ENCODE measurements around the gene CAMKK1. TPM values are rescaled to one million over a fixed set of nuclear protein-coding genes. Genes with fewer than 3 reads are reported as not detected.
"Not testable (repeated sequence)": the region's sequence is repeated elsewhere in the genome, so short reads cannot be mapped to it uniquely, and the experiment has no call there.

CAMKK1 gene
- total RNA-seq, 3 donors from 2014 or later, result 4.2 to 7.5 (median 7.4) TPM

DNA sequence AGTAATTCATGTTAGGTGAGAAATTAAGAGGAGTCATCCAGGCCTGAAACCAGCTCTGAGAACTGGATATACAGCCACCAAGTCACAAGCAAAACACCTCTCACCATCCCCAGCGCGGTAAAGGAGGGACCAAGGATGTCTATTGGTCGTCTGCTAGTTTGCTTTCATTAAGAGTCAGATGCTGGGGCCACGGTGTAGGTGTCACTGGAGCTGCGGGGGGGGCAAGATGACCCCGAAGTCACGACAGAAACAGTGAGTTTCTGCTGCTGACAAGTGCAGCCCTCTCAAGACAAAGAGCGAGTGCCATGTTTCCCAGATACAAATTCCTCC lies 47.6 kb downstream of the CAMKK1 start:
- no peaks in the 10 kb centered on the region for H3K9me3 Mint-ChIP-seq
- no peaks in the 10 kb centered on the region for H3K27me3 Mint-ChIP-seq (ENCODE audit: low read depth)
- DNase-seq (peak; percentile 18), ATAC-seq (peak; percentile 47 to 49)
- peaks cover 22% of the 10 kb centered on the region for H3K4me1 Mint-ChIP-seq (ENCODE audit: low read depth)
- H3K4me3 Mint-ChIP-seq, result peak overlapping the region; percentile 95
- peaks cover 7% of the 10 kb centered on the region for H3K36me3 Mint-ChIP-seq (ENCODE audit: insufficient read depth)

DNA sequence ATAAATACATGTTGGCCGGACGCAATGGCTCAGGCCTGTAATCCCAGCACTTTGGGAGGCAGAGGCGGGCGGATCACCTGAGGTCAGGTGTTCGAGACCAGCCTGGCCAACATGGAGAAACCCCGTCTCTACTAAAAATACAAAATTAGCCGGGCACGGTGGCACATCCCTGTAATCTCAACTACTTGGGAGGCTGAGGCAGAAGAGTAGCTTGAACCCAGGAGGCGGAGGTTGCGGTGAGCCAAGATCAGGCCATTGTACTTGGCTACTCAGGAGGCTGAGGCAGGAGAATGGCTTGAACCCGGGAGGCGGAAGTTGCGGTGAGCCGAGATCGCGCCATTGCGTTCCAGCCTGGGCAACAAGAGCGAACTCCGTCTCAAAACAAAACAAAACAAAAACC lies 48.3 kb downstream of the CAMKK1 start:
- Mint-ChIP-seq H3K4me1 (ENCODE audit: low read depth) (peaks cover 27% of the 10 kb centered on the region), H3K4me3 (peak overlapping the region; percentile 95), H3K36me3 (ENCODE audit: insufficient read depth) (peaks cover 11% of the 10 kb centered on the region)
- H3K9me3 Mint-ChIP-seq; H3K27me3 Mint-ChIP-seq (ENCODE audit: low read depth); ATAC-seq; DNase-seq: not testable (repeated sequence)

DNA sequence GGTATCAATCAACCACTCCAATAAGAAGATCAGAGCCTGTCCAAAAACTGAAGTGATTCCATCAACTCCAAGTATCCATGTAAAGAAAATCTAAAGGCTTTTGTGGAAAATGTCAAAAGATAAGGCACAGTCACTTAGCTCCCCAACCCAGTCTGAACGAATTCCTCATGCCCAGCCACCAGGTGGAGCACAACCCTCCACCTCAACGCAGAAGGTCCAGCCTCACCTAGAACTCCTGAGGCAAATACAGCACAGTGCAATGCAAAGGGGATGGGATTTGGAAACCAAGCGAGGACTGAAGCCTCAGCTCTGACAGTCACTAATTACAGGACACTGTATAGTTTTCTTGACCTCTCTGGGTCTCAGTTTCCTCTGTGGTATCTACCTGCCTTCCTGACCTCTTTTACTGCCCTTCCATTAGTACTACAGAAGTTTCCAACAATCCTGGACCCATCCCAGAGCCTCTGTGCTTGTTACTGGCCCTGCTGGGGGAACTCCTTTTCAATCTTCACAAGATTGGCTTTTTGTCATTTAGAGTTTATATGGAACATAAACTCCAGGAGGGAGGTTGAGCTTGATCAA lies 48.8 kb downstream of the CAMKK1 start:
- DNase-seq, result peak; percentile 37
- Mint-ChIP-seq H3K27me3 (ENCODE audit: low read depth) (no peaks in the 10 kb centered on the region), H3K9me3 (no peaks in the 10 kb centered on the region), H3K4me1 (ENCODE audit: low read depth) (peaks cover 28% of the 10 kb centered on the region), H3K4me3 (peak overlapping the region; percentile 95), H3K36me3 (ENCODE audit: insufficient read depth) (peaks cover 11% of the 10 kb centered on the region)
- no peak for ATAC-seq

DNA sequence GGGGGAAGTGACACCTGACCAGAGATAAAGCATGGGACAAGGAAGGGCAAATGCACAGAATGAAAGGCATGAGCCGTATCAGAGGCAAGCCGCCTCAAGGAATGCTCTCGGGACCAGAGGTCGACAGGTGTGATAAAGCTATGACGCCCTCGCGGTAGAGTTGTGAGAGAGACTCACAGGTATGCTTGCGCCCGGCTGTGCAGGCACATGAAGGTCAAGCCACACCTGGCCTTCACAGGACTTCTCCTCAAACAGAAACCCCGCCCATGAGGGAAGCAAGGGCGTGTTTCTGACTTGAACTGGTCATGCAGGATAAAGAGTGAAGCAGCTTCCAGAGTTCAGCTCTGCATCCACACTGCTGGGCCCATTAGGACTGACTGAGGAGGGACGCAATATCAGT lies 54.6 kb downstream of the CAMKK1 start:
- Mint-ChIP-seq H3K4me3 (no peak overlapping the region), H3K27me3 (ENCODE audit: low read depth) (no peaks in the 10 kb centered on the region), H3K9me3 (no peaks in the 10 kb centered on the region), H3K36me3 (ENCODE audit: insufficient read depth) (peaks cover 32% of the 10 kb centered on the region), H3K4me1 (ENCODE audit: low read depth) (peaks cover 15% of the 10 kb centered on the region)
- ATAC-seq (no peak), DNase-seq (no peak)

DNA sequence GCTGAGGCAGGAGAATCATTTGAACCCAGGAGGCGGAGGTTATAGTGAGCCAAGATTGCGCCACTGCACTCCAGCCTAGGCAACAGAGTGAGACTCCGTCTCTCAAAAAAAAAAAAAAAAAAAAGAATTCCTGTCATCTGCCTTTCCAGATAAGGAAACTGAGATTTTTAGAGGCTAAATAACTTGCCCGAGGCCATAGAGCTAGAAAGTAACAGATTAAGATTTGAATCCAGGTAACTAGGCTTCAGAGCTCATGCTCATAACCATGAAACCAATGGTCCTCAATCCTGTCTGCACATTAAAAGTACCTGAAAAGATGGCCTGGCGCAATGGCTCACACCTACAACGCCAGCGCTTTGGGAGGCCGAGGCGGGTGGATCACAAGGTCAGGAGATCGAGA lies 56.3 kb downstream of the CAMKK1 start:
- ATAC-seq, result no peak
- no peak for DNase-seq
- no peaks in the 10 kb centered on the region for H3K27me3 Mint-ChIP-seq (ENCODE audit: low read depth)
- H3K9me3 Mint-ChIP-seq, result no peaks in the 10 kb centered on the region
- no peak overlapping the region for H3K4me3 Mint-ChIP-seq
- peaks cover 35% of the 10 kb centered on the region for H3K36me3 Mint-ChIP-seq (ENCODE audit: insufficient read depth)
- peaks cover 15% of the 10 kb centered on the region for H3K4me1 Mint-ChIP-seq (ENCODE audit: low read depth)

DNA sequence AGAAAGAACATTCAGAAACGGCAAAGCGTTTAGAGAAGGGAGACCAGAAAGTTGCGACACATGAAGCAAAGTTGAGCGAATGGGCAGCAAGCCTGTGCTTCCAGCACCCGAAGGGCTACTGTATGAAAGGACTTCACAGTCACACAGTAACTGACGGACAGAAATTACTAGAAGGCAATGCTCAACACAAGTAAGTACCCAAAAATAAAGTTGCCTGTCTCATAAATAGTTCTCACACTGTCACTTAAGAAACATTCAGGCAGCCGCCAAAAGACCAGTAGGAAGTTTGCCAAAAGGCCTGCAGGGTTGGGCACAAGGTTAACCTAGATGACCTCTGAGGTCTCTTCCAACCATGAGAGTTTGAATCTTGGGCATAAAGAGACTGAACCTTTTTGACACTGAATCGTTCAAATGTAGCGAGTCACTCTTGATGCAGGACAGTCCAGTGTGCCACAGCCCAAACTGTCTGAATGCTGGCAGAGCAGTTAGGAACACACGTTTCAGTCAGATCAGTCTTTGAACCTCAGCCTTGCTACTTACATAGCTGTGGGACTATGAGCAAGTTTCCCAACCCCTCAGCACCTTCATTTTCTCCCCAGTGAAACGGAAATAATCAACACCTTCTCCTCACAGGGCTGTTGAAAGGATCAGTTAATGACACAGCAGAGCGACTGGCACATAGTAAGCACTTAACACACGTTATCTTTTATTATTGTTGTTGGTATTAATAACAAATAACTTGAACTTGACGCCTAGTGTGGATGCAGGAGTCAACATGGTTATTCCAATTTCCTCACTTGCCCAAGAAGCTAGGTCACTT lies 57.2 kb downstream of the CAMKK1 start:
- no peak for ATAC-seq
- H3K4me3 Mint-ChIP-seq, result no peak overlapping the region
- H3K36me3 Mint-ChIP-seq (ENCODE audit: insufficient read depth), result peaks cover 36% of the 10 kb centered on the region
- no peak for DNase-seq
- peaks cover 15% of the 10 kb centered on the region for H3K4me1 Mint-ChIP-seq (ENCODE audit: low read depth)
- H3K9me3 Mint-ChIP-seq, result no peaks in the 10 kb centered on the region
- no peaks in the 10 kb centered on the region for H3K27me3 Mint-ChIP-seq (ENCODE audit: low read depth)

DNA sequence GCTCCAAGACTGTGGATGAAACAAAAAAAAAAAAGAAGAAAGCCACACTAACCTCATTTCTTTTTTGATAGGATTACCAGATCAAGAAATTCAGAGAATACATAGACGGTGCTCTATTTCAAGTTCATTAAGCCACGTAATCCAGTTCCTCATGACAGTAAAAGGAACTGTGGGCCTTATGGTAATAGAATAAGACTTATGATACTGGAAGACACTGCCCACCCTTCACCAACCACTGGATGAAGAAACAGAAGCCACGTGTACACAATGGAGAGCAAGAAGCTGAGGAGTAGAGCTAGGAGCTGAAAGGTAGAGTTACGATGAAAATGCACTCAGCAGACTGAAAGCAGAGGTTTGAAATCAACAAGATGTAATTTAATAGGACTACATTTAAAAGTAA lies 58.0 kb downstream of the CAMKK1 start:
- DNase-seq, result no peak
- Mint-ChIP-seq H3K9me3 (no peaks in the 10 kb centered on the region), H3K4me3 (no peak overlapping the region), H3K36me3 (ENCODE audit: insufficient read depth) (peaks cover 34% of the 10 kb centered on the region), H3K4me1 (ENCODE audit: low read depth) (peaks cover 12% of the 10 kb centered on the region), H3K27me3 (ENCODE audit: low read depth) (no peaks in the 10 kb centered on the region)
- no peak for ATAC-seq

DNA sequence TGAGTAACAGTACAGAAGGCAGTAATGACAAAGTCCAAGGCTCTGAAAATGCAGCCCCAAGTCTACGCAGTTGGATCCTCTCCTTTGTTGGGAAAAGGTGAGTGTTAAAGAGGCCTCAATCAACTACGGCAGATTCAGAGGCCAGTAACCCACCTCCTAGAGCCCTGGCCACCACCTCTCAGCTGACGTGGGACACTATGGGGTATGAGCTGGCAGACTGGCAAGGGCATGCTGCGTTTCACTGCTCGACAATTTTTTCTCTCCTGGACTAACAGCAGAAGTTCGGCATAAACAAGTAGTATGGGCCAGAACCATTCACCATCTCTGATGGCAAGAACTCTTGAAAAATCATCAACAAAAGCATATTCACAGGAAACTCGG lies 64.0 kb downstream of the CAMKK1 start:
- no peaks in the 10 kb centered on the region for H3K27me3 Mint-ChIP-seq (ENCODE audit: low read depth)
- H3K9me3 Mint-ChIP-seq, result no peaks in the 10 kb centered on the region
- H3K36me3 Mint-ChIP-seq (ENCODE audit: insufficient read depth), result peaks cover 43% of the 10 kb centered on the region
- DNase-seq (no peak), ATAC-seq (no peak)
- H3K4me1 Mint-ChIP-seq (ENCODE audit: low read depth), result peaks cover 3% of the 10 kb centered on the region
- no peak overlapping the region for H3K4me3 Mint-ChIP-seq

DNA sequence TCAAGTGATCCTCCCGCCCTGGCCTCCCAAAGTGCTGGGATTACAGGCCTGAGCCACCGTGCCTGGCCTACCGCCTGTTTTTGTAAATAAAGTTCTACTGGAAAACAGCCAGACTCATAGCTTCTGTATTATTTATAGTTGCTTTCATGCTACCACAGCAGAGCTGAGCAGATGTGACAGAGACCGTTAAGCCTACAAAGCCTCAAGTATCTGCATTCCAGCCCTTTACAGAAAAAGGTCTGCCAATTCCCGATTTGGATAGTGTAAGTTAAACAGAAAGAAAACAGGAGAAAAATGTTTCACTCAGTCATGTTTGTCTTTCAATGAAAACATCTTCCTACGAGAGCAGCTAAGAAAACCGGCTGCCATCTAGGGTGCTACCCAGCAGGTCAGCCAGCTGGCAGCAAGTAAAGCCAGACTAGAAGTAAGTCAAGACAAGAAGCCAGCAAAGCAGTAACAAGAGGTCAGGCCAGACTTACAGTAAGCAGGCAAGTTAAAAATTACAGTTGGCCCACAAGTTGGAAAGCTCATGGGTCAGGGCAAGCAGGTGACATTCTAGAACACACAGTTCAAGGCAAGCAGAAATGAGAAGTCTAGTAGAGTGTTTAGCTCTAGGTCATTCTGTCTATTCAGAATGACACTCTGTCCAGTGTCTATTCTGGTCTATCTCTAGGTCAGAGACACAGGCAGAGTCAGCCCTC lies 64.6 kb downstream of the CAMKK1 start:
- H3K4me3 Mint-ChIP-seq, result no peak overlapping the region
- H3K9me3 Mint-ChIP-seq, result no peaks in the 10 kb centered on the region
- ATAC-seq, result no peak
- peaks cover 41% of the 10 kb centered on the region for H3K36me3 Mint-ChIP-seq (ENCODE audit: insufficient read depth)
- H3K4me1 Mint-ChIP-seq (ENCODE audit: low read depth), result peaks cover 2% of the 10 kb centered on the region
- no peaks in the 10 kb centered on the region for H3K27me3 Mint-ChIP-seq (ENCODE audit: low read depth)
- no peak for DNase-seq

DNA sequence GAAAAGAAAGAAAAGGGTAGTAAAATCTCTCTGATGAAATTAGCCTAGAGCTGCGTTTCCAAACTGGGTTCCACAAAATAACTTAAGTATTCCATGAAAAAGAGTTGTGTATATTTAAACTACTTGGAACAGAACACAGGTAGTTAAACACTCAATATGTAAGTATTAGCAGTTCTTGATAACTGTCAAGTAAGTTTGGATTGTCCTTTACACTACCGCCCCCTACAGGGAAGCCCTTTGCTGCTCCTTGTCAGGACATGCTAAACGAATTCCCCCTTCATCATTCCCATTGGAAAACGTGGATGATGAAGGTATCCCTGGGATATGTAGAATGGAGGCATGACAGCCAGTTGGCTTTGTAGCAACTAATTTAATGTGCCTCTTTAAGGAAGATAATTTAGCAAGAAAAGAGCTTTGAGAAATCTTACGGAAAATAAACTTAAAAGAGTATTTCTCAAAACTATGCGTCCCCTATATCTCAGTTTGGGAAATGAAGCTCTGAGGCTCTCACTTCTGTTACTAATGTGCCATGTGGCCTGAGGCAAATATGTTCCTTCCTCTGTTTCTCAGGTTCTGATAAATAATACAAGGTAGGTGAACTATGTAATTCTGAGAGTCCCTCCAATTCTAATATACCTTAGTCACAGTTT lies 65.6 kb downstream of the CAMKK1 start:
- no peak overlapping the region for H3K4me3 Mint-ChIP-seq
- H3K36me3 Mint-ChIP-seq (ENCODE audit: insufficient read depth), result peaks cover 38% of the 10 kb centered on the region
- peak; percentile 73 for DNase-seq

DNA sequence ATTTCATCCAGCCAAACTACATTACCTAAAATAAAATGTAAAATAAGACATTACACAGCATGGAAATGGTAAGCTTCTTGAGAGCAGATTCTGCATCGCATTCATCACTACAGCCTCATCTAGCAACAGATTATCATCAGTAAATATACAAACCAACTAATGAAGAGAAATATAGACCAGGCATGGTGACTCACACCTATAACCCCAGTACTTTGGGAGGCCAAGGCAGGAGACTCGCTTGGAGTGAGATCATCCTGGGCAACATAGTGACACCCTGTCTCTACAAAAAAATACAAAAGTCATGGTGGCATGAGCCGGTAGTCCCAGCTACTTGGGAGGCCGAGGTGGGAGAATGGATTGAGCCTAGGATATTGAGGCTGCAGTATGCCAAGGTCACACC lies 66.7 kb downstream of the CAMKK1 start:
- Mint-ChIP-seq H3K36me3 (ENCODE audit: insufficient read depth) (peaks cover 45% of the 10 kb centered on the region), H3K4me1 (ENCODE audit: low read depth) (peaks cover 2% of the 10 kb centered on the region), H3K27me3 (ENCODE audit: low read depth) (no peaks in the 10 kb centered on the region), H3K9me3 (no peaks in the 10 kb centered on the region), H3K4me3 (no peak overlapping the region)
- DNase-seq (no peak), ATAC-seq (no peak)

More for the DNA sequence above, 65.6 kb downstream of the CAMKK1 start:
- H3K27me3 Mint-ChIP-seq (ENCODE audit: low read depth), result no peaks in the 10 kb centered on the region
- peak; percentile 53 to 58 for ATAC-seq
- H3K9me3 Mint-ChIP-seq, result no peaks in the 10 kb centered on the region
- H3K4me1 Mint-ChIP-seq (ENCODE audit: low read depth), result peaks cover 2% of the 10 kb centered on the region

DNA sequence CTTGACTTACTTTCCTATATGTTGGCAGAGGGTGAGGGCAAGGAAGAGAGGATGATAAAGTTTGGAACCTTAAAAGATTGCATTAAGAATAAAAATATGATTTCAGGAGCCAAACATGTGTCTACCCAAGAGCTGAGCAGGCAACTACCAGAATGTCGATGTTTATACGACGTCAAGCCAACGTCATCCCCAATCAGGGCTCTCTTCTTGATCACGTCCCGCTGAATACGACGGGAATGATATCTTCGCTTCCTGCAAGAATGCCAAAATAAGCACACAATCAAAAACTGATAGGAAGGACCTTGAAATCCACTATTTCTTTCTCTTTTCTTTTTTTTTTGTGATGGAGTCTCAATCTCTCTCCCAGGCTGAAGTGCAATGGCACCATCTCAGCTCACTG lies 71.8 kb downstream of the CAMKK1 start:
- H3K4me3 Mint-ChIP-seq, result no peak overlapping the region
- H3K9me3 Mint-ChIP-seq, result no peaks in the 10 kb centered on the region
- no peaks in the 10 kb centered on the region for H3K4me1 Mint-ChIP-seq (ENCODE audit: low read depth)
- no peaks in the 10 kb centered on the region for H3K27me3 Mint-ChIP-seq (ENCODE audit: low read depth)
- DNase-seq (no peak), ATAC-seq (no peak)
- H3K36me3 Mint-ChIP-seq (ENCODE audit: insufficient read depth), result peaks cover 37% of the 10 kb centered on the region

DNA sequence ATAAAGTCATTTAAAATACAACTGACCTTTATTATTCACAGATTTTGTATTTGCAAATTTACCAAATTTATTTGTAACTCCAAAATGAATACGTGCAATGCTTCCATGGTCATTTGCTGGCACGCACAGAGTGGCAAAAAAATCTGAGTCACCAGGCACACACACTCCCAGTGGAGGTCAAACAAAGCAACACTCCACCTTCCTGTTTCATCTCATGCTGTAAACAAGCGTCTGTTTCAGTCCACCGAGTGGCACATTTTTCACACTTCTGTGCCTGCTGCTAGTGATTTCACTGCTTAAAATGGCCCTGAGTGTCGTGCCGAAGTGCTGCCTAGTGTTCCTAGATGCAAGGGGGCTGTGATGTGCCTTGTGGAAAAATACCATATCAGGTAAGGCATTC lies 74.1 kb downstream of the CAMKK1 start:
- DNase-seq (no peak), ATAC-seq (no peak)
- no peaks in the 10 kb centered on the region for H3K4me1 Mint-ChIP-seq (ENCODE audit: low read depth)
- peaks cover 38% of the 10 kb centered on the region for H3K36me3 Mint-ChIP-seq (ENCODE audit: insufficient read depth)
- H3K27me3 Mint-ChIP-seq (ENCODE audit: low read depth), result no peaks in the 10 kb centered on the region
- no peaks in the 10 kb centered on the region for H3K9me3 Mint-ChIP-seq
- H3K4me3 Mint-ChIP-seq, result no peak overlapping the region

DNA sequence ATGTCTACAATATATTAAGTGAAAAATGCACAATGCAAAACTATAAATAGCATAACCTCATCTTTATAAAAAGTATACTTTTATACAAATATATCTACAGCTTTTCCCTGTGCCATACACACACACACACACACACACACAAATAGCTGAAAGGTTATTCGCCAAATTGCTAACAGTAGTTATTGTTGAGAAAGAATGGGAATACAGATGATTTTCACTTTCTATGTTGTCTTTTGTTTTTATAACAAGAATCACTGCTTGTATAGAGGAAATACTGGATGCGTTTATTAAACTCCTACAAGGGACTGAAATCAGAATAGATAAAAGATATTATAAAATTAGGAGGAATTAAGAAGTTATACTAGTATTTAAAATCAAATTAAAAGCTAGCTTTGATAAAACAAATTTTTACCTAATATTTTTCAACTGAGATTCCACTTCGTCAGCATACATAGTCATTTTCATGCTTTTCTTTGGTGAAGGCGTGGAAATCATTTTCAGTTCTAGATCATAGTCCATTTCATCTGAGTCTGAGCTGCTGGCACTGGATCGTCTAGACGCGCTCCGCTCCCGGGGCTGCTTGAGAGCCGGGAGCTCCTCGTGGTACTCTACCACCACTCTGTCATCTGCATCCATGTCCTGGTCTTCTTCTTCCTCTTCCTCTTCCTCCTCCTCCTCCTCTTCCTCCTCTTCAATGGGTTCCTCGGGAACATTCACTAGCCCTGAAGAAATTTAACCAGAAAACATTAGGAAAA lies 74.8 kb downstream of the CAMKK1 start:
- DNase-seq, result no peak
- no peaks in the 10 kb centered on the region for H3K27me3 Mint-ChIP-seq (ENCODE audit: low read depth)
- no peaks in the 10 kb centered on the region for H3K9me3 Mint-ChIP-seq
- peaks cover 37% of the 10 kb centered on the region for H3K36me3 Mint-ChIP-seq (ENCODE audit: insufficient read depth)
- H3K4me1 Mint-ChIP-seq (ENCODE audit: low read depth), result no peaks in the 10 kb centered on the region
- no peak overlapping the region for H3K4me3 Mint-ChIP-seq
- no peak for ATAC-seq

All from activated T-cell treated with anti-CD3 and anti-CD28 coated beads, Interleukin-2, amount 50 U/mL, for 4 hours (primary cell).